Testis (tissue), 3 donors: ENCODE data around the gene FAM131B. TPM values are rescaled to one million over a fixed set of nuclear protein-coding genes. Genes with fewer than 3 reads are reported as not detected.
A peak's percentile ranks its signal among the peaks of the same experiment; 100 is the strongest.
"Not testable (repeated sequence)": the region's sequence is repeated elsewhere in the genome, so short reads cannot be mapped to it uniquely, and the experiment has no call there.

ENCODE experiments used
- DNase-seq: peaks from one replicate; pipeline ENCODE4 v3.0.0-alpha.2; 2019
- H3K27ac ChIP-seq, 2 donors: fragments of 200-600 bp; sonication (generic); one replicate each; pipeline ENCODE4 v1.5.1; 2019
- H3K27me3 ChIP-seq: fragments of 200-600 bp; sonication (generic); one replicate; pipeline ENCODE4 v1.5.1; 2019
- H3K36me3 ChIP-seq: fragments of 200-600 bp; sonication (generic); one replicate; pipeline ENCODE4 v1.5.1; 2017; ENCODE audit warnings: low read depth; ENCODE audit errors: missing control alignments
- H3K4me1 ChIP-seq: fragments of 200-600 bp; sonication (generic); one replicate; pipeline ENCODE4 v1.5.1; 2019
- H3K4me3 ChIP-seq, 2 donors: fragments of 200-600 bp; sonication (generic); one replicate each; pipeline ENCODE4 v1.5.1; 2017 to 2019
- H3K9me3 ChIP-seq: fragments of 200-600 bp; sonication (generic); one replicate; pipeline ENCODE4 v1.5.1; 2017
- POLR2A ChIP-seq: fragments of 450-650 bp; IDR thresholded peaks from one replicate; pipeline ENCODE4 v1.6.1; 2017; ENCODE audit warnings: antibody characterized with exemption, mild to moderate bottlenecking, moderate library complexity
- WGBS, 2 donors: methylation state at CpG; one replicate each; pipeline ENCODE4 v1.1.5; 2018; 5-methylcytosine and 5-hydroxymethylcytosine counted together
- intact Hi-C: fragments of 100-400 bp; cut with DNase I; formaldehyde crosslinking; loops from one replicate; pipeline ENCODE4 v1.15.1; 2023; ENCODE audit warnings: low total_unique reads
- polyA plus RNA-seq: library from polyadenylated mRNA; stranded (reverse); fragments of 350-450 nt; fragmentation: Illumina TruSeq; extraction: RNeasy Lipid Tissue Mini Kit (QIAGEN cat#74804); gene quantifications from one replicate; pipeline ENCODE4 v1.2.3, GENCODE V29; 2014; ENCODE audit warnings: low read depth, low replicate concordance; ENCODE audit not compliant: insufficient read depth
- total RNA-seq, 2 donors: library from RNA; depleted of rRNA; stranded (reverse); fragments of >200 nt; gene quantifications; one replicate each; pipeline ENCODE4 v1.2.3, GENCODE V29; 2016
- TF ChIP-seq, protein P1 (sequence below), 3 experiments: fragments of 450-650 bp in 2 of 3; fragments of 200-600 bp in 1 of 3; sonication (generic) in 1 of 3; IDR thresholded peaks; one replicate each; pipeline ENCODE4 v1.5.1; 2016 to 2019; ENCODE audit warnings: antibody characterized with exemption in 3 of 3, mild to moderate bottlenecking in 2 of 3, moderate library complexity in 1 of 3

FAM131B gene
- total and polyA plus RNA-seq, 3 donors from 2014 or later, result 1.2 TPM

DNA sequence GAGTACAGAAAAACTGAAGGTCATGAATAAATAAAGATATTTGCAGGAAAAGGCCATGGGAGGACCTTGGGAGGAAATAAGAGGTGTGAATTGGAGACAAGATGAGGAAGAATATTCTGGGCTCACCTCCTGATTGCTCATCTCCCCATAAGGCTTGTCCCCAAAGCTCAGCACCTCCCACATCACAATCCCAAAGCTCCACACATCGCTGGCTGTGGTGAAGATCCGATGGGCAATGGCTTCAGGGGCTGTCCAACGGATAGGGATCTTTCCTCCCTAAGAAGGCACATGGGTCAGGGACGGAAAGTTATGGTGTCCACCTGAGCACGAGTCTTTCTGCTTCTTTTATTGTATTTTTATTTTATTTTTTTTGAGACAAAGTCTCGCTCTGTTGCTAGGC is 31.6 kb upstream of the FAM131B start:
- WGBS, 2 donors, result 88 to 96% methylated on average over 6 of the region's 6 CpGs
- no peak for TF ChIP-seq POLR2A
- TF ChIP-seq, protein P1, sequence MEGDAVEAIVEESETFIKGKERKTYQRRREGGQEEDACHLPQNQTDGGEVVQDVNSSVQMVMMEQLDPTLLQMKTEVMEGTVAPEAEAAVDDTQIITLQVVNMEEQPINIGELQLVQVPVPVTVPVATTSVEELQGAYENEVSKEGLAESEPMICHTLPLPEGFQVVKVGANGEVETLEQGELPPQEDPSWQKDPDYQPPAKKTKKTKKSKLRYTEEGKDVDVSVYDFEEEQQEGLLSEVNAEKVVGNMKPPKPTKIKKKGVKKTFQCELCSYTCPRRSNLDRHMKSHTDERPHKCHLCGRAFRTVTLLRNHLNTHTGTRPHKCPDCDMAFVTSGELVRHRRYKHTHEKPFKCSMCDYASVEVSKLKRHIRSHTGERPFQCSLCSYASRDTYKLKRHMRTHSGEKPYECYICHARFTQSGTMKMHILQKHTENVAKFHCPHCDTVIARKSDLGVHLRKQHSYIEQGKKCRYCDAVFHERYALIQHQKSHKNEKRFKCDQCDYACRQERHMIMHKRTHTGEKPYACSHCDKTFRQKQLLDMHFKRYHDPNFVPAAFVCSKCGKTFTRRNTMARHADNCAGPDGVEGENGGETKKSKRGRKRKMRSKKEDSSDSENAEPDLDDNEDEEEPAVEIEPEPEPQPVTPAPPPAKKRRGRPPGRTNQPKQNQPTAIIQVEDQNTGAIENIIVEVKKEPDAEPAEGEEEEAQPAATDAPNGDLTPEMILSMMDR (IDR thresholded peaks at IDR 0.05), result no peak
- H3K9me3 ChIP-seq, result no peaks in the 10 kb centered on the region
- intact Hi-C loops, result no loop called here
- no peaks in the 10 kb centered on the region for H3K27me3 ChIP-seq
- peaks cover 44% of the 10 kb centered on the region for H3K4me1 ChIP-seq
- no peak overlapping the region for H3K27ac ChIP-seq
- no peak overlapping the region for H3K4me3 ChIP-seq
- DNase-seq, result no peak
- no peaks in the 10 kb centered on the region for H3K36me3 ChIP-seq

DNA sequence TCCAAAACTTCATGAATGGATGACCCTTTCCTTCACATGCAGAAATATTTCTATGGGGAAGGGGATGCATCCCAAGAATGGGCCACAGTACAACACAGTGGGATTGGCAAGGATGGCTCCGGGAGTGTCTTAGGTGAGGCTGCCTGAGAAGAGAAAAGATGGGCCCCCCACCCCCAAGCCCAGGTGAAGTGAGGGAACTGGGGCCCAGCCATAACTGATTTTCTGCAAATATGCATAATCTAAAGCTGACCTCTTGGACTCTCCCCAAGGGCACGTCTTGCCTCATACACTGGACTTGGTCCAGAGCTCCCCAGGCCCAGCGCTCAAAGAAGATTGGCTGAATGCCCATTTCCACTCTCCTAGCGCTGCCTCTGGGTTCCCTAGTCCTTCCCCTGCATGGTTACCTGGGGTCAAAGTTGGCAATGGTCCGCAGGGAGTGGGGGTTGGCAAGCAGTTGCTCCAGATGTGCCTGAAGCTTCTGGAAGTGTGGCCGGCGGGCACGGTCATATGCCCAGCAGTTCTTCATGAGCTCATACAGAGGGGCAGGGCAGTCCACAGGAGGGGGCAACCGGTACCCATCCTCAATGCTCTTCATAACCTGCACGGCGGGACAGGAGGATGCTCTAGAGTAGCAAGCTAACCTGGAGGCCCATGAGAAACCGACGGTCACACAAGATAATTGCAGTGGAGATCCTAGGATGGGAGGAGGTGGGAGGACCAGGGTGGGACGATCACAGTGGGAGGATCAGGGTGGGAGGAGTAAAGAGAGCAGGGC is 30.9 kb upstream of the FAM131B start:
- no peak for DNase-seq
- peaks cover 44% of the 10 kb centered on the region for H3K4me1 ChIP-seq
- H3K9me3 ChIP-seq, result no peaks in the 10 kb centered on the region
- no peak overlapping the region for H3K4me3 ChIP-seq
- TF ChIP-seq, protein P1 (IDR thresholded peaks at IDR 0.05), result no peak
- TF ChIP-seq POLR2A, result no peak
- WGBS, 2 donors, result 84 to 85% methylated on average over 13 to 14 of the region's 14 CpGs
- no peaks in the 10 kb centered on the region for H3K27me3 ChIP-seq
- no peak overlapping the region for H3K27ac ChIP-seq
- no peaks in the 10 kb centered on the region for H3K36me3 ChIP-seq
- intact Hi-C loops, result no loop called here

DNA sequence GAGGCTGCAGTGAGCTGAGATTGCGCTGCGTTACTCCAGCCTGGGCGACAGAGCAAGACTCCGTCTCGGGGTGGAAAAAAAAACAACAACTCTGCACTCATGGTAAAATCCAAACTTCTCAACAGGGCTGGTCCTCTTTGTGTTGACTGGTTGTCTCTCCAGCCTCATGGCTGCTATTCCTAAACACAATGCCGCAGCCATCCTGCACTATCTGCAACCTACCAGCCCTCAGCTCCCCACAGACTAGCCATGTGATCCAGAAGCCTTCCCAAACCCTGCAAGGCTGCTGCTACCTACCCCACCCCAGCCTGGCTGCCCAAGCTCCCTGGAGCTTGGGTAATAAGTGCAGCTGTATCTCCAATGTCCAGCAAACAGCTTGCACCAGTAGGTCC is 30.4 kb upstream of the FAM131B start:
- Histone ChIP-seq H3K27ac (peak overlapping the region in 1 of 2 donors; percentile 87), H3K36me3 (no peaks in the 10 kb centered on the region), H3K9me3 (no peaks in the 10 kb centered on the region), H3K27me3 (no peaks in the 10 kb centered on the region), H3K4me1 (peaks cover 44% of the 10 kb centered on the region), H3K4me3 (no peak overlapping the region)
- TF ChIP-seq, protein P1 (IDR thresholded peaks at IDR 0.05), result no peak
- no peak for TF ChIP-seq POLR2A
- intact Hi-C loops, result no loop called here
- 97% methylated on average over 6 of the region's 6 CpGs for WGBS, 2 donors
- DNase-seq, result no peak

DNA sequence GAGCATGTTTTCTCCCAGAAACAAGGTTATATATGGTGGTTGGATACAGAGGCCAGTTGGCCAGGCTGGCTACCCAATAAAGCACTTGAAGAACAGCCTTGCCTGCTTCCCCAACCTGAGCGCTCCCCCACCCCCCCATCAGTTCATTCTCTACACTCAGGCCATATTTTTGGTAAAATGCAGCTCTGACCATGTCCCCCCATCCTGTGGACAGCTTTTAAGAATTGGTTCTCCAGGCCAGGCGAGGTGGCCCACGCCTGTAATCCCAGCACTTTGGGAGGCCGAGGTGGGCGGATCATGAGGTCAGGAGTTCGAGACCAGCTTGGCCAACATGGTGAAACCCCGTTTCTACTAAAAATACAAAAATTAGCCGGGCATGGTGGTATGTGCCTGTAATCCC is 29.9 kb upstream of the FAM131B start:
- peak overlapping the region; percentile 72 to 87 for H3K27ac ChIP-seq
- H3K27me3 ChIP-seq, intact Hi-C loops, DNase-seq, H3K9me3 ChIP-seq, H3K36me3 ChIP-seq, H3K4me3 ChIP-seq: not testable (repeated sequence)
- H3K4me1 ChIP-seq, result peaks cover 45% of the 10 kb centered on the region
- 76 to 78% methylated on average over 8 of the region's 8 CpGs for WGBS, 2 donors

DNA sequence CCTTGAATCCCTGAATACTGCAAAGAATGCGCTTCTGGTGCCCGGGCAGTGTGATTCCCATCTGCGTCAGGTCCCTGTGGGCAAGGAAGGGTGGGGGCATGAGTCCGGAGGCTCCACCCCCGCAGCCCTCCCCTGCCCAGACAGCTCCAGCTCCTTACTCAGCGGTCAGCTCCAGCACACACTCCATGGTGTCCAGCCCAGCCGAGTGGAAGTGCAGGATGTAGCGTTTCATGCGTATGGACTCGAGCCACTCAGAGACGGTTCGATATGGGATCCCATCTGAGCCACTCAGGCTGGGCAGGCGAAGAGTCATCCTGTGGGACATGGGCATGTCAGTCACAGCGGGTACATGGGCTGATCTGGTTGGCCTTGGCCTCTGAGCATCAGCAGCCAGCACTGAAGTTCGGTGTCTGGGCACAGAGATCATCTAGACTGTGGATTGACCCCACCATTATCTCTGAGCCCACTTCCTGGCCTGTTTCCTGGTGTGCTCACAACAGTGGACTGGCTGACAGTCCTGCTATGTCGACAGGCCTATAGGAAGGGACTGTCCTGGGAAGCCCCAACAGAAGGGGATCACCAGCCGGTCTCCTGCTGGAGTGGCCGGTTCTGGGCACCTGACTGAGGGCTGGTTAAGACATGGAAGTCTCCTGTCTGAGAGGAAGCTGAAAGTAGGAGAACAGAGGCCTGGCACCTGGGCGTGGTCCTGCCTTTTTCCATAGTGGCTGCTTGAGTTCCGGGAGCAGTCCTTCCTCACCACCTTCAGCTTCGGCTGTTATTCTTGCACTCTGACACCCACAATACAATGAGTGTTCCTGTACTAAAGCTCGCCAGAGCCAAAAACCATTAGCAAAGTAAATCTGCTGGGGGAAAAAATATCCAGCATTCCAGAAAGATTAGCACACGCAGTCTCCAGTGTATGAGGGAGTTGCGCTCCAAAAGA is 29.2 kb upstream of the FAM131B start:
- intact Hi-C loops, result no loop called here
- peak; percentile 80 for DNase-seq
- no peaks in the 10 kb centered on the region for H3K27me3 ChIP-seq
- peak overlapping the region; percentile 72 to 87 for H3K27ac ChIP-seq
- TF ChIP-seq, protein P1 (IDR thresholded peaks at IDR 0.05), result no peak
- no peak for TF ChIP-seq POLR2A
- H3K36me3 ChIP-seq, result no peaks in the 10 kb centered on the region
- peaks cover 51% of the 10 kb centered on the region for H3K4me1 ChIP-seq
- WGBS, 2 donors, result 31 to 39% methylated on average over 8 to 24 of the region's 24 CpGs
- no peaks in the 10 kb centered on the region for H3K9me3 ChIP-seq
- H3K4me3 ChIP-seq, result no peak overlapping the region
